NT2/D1 (cell line): ENCODE data around the gene IDH3A.

Source experiments
- SUZ12 ChIP-seq: IDR thresholded peaks from 2 replicates; pipeline ENCODE4 v1.6.1; 2011; ENCODE audit not compliant: insufficient read length, insufficient read depth; ENCODE audit errors: extremely low read depth
- YY1 ChIP-seq: IDR thresholded peaks from 2 replicates; pipeline ENCODE4 v1.6.1; 2011; ENCODE audit not compliant: insufficient read length, insufficient read depth
- ZNF274 ChIP-seq: IDR thresholded peaks from 2 replicates; pipeline ENCODE4 v1.6.1; 2011; ENCODE audit warnings: mild to moderate bottlenecking, low read depth, low read length

GRCh38 chr15:78210349-78210717, 61.2 kb downstream of the IDH3A start:
- no peak for TF ChIP-seq SUZ12
- no peak for TF ChIP-seq YY1
- no peak for TF ChIP-seq ZNF274
